Stomach (tissue), 4 donors: ENCODE results near the gene RGS7.

Source experiments
- EP300 ChIP-seq: sonication (generic); formaldehyde crosslinking; IDR thresholded peaks from one replicate; pipeline ENCODE4 v1.6.1; 2017; ENCODE audit warnings: antibody characterized with exemption
- POLR2A ChIP-seq, 4 donors: fragments of 450-650 bp; IDR thresholded peaks; one replicate each; pipeline ENCODE4 v1.6.1; 2016; ENCODE audit warnings: antibody characterized with exemption in 4 of 4, control low read depth in 2 of 4, mild to moderate bottlenecking in 1 of 4, moderate library complexity in 1 of 4
- POLR2AphosphoS5 ChIP-seq, 3 donors: sonication (generic); formaldehyde crosslinking; IDR thresholded peaks; one replicate each; pipeline ENCODE4 v1.6.1; 2016; ENCODE audit warnings: antibody characterized with exemption in 3 of 3
- TF ChIP-seq, protein P1 (sequence below), 7 experiments: fragments of 450-650 bp in 4 of 7; fragments of 200-600 bp in 3 of 7; sonication (generic) in 3 of 7; IDR thresholded peaks; one replicate each; pipeline ENCODE4 v1.5.1; 2016 to 2019; ENCODE audit warnings: antibody characterized with exemption in 7 of 7, control low read depth in 2 of 7, mild to moderate bottlenecking in 1 of 7

DNA sequence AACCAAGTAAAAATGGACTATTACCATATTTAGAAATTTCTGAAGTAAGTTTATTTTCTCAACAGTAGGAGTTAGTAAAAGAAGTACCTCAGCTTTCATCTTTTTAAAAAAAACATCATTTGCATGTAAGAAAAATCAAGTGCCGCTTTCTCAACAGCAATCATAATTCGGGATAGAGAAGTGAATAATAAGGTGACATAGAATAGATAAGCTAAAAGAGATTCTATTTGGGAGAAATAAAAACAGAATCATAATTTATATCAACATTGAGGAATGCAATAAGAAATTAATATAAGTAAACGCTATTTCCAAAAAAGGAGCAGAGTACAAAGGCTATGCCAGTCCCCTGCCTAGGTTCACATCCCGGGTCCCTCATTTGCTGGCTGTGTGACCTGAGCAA, 414.1 kb downstream of the RGS7 start:
- TF ChIP-seq, protein P1, sequence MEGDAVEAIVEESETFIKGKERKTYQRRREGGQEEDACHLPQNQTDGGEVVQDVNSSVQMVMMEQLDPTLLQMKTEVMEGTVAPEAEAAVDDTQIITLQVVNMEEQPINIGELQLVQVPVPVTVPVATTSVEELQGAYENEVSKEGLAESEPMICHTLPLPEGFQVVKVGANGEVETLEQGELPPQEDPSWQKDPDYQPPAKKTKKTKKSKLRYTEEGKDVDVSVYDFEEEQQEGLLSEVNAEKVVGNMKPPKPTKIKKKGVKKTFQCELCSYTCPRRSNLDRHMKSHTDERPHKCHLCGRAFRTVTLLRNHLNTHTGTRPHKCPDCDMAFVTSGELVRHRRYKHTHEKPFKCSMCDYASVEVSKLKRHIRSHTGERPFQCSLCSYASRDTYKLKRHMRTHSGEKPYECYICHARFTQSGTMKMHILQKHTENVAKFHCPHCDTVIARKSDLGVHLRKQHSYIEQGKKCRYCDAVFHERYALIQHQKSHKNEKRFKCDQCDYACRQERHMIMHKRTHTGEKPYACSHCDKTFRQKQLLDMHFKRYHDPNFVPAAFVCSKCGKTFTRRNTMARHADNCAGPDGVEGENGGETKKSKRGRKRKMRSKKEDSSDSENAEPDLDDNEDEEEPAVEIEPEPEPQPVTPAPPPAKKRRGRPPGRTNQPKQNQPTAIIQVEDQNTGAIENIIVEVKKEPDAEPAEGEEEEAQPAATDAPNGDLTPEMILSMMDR (IDR thresholded peaks at IDR 0.05) = no peak
- no peak for TF ChIP-seq POLR2A (IDR thresholded peaks at IDR 0.05)
- TF ChIP-seq POLR2AphosphoS5 (IDR thresholded peaks at IDR 0.05) = no peak
- TF ChIP-seq EP300 = no peak
